Stimulated activated naive CD8-positive, alpha-beta T cell treated with anti-CD3 and anti-CD28 coated beads, Interleukin-15, Interleukin-2, amounts not matched to agents 100 ng/mL and 50 ng/mL, for 24 hours (primary cell): ENCODE measurements around the gene KBTBD8.

Experiments
- H3K27ac Mint-ChIP-seq: one replicate; pipeline ENCODE4 v1.8.0; 2021; ENCODE audit warnings: mild to moderate bottlenecking, mixed read lengths
- H3K27me3 Mint-ChIP-seq: one replicate; pipeline ENCODE4 v1.8.0; 2021; ENCODE audit warnings: mixed read lengths
- H3K36me3 Mint-ChIP-seq: one replicate; pipeline ENCODE4 v1.8.0; 2021; ENCODE audit warnings: low read depth, mixed read lengths
- H3K4me1 Mint-ChIP-seq: one replicate; pipeline ENCODE4 v1.8.0; 2021; ENCODE audit warnings: low read depth, mixed read lengths
- H3K4me3 Mint-ChIP-seq: one replicate; pipeline ENCODE4 v1.8.0; 2021; ENCODE audit warnings: mild to moderate bottlenecking, mixed read lengths
- H3K9me3 Mint-ChIP-seq: one replicate; pipeline ENCODE4 v1.8.0; 2021; ENCODE audit warnings: mixed read lengths

The KBTBD8 gene

DNA sequence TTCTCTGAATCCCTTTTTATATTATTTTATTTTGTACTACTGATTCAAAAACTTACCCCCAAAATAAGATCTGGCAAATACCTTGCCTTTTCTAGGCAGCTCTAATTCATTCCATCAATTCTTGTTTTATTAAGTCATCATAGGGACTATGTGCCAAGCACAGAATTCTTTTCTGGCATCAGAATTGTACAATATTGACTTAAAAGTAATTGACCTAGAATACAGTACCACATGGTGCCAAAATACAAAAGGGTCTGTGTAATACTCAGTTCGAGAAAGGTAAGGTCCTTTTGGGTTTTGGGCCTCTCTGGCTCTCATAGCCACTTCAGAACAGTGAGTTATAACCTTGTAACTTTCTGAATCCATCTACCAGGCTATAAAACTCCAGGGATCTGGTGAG lies 46.2 kb downstream of the KBTBD8 start:
- peaks cover 3% of the 10 kb centered on the region for H3K27me3 Mint-ChIP-seq
- H3K4me3 Mint-ChIP-seq: no peak overlapping the region
- no peaks in the 10 kb centered on the region for H3K9me3 Mint-ChIP-seq
- no peak overlapping the region for H3K27ac Mint-ChIP-seq
- H3K36me3 Mint-ChIP-seq: no peaks in the 10 kb centered on the region
- peaks cover 7% of the 10 kb centered on the region for H3K4me1 Mint-ChIP-seq

DNA sequence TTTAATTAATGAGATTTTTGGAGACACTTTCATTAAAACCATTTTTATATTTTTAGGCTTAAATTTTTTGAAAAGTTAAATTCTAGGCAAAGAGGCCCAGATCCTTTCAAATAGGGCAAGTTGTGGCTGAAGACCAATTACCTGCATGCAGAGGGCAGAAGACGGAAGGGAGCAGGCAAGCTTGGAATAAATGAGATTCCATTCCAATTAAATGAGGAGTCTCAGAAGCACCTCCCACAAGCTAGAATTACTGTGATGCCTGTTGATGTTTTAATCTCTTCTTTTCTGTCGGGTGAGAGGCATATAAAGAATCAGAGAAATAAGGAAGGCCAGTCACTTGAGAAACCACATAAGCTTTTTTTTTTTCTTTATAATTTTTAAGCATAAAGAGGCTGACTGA lies 46.8 kb downstream of the KBTBD8 start:
- peaks cover 7% of the 10 kb centered on the region for H3K4me1 Mint-ChIP-seq
- peaks cover 3% of the 10 kb centered on the region for H3K27me3 Mint-ChIP-seq
- no peaks in the 10 kb centered on the region for H3K9me3 Mint-ChIP-seq
- no peak overlapping the region for H3K4me3 Mint-ChIP-seq
- no peaks in the 10 kb centered on the region for H3K36me3 Mint-ChIP-seq
- H3K27ac Mint-ChIP-seq: no peak overlapping the region

DNA sequence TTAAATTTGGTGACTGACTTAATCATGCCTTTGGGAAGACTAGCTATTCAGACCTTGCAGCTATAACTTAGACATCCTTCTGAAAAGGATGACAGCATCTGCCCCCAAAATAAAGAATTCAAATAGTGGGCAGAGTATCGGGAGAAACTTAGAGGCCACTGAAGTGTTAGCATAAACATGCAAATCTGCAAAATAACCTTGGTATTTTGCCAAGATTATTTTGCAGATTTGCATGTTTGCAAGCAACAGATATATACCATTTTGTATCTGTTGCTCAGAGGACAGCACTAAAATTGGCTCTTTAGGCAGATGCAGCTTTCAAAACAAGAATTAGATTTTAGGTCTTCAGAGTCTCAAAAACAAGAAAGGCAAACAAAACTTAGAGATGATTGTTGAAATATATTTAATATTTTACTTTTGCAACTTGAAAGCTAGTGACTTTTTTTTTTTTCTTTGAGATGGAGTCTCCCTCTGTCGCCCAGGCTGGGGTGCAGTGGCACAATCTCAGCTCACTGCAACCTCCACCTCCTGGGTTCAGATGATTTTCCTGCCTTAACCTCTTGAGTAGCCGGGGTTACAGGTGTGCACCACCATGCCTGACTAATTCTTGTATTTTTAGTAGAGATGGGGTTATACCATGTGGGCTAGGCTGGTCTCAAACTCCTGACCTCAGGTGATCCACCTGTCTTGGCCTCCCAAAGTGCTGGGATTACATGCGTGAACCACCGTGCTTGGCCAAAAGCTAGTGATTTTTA lies 47.8 kb downstream of the KBTBD8 start:
- Mint-ChIP-seq H3K4me3 (no peak overlapping the region), H3K4me1 (peaks cover 7% of the 10 kb centered on the region), H3K9me3 (no peaks in the 10 kb centered on the region), H3K27ac (no peak overlapping the region), H3K36me3 (no peaks in the 10 kb centered on the region), H3K27me3 (peaks cover 7% of the 10 kb centered on the region)

DNA sequence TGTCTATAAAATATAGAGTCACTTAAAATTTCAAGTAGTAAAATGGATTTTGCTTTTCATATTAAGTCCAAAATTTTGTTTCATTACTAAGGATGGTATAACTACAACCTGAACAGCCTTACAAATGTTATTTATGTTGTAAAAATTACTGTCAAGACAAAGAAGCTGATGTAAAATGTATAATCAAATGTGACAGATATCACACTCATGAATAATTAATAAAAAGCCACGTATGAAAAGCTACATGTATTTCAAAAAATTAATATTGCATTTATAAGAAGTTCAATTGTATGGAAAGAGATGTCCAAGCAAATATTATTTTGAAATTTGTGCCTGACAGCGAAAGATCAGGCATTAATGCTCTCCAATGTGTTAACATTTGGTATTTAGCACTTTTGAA lies 48.9 kb downstream of the KBTBD8 start:
- H3K27ac Mint-ChIP-seq: no peak overlapping the region
- peaks cover 7% of the 10 kb centered on the region for H3K4me1 Mint-ChIP-seq
- no peak overlapping the region for H3K4me3 Mint-ChIP-seq
- no peaks in the 10 kb centered on the region for H3K9me3 Mint-ChIP-seq
- peaks cover 7% of the 10 kb centered on the region for H3K27me3 Mint-ChIP-seq
- H3K36me3 Mint-ChIP-seq: no peaks in the 10 kb centered on the region

DNA sequence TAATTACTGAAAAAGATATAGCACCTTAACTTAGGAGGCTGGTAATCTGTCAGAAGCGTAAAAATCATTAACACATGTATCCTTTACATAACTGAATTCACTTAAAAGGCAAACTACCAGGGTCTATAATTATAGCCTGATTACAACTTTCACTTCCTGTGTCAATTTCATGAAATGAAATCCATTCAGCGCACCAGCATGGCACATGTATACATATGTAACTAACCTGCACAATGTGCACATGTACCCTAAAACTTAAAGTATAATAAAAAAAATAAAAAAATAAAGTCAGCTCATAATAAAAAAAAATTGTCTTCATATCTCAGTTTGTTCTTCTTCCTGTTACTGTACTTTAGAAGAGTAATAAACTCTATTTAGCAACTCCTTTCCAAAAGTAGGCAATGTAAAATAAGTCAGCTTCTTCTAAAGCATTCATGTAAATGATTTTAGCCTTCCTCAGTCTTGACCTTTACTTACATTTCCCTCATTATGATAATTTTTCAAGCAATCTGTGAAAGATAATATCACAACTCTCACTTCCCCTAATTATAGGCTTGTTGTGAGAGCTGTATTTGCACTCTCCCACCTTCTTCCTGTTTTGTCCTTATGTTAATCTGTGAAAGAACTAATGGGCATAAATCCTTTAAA lies 50.1 kb downstream of the KBTBD8 start:
- Mint-ChIP-seq H3K9me3 (peaks cover 4% of the 10 kb centered on the region), H3K4me1 (peaks cover 7% of the 10 kb centered on the region), H3K36me3 (no peaks in the 10 kb centered on the region), H3K27me3 (peaks cover 10% of the 10 kb centered on the region), H3K4me3 (no peak overlapping the region), H3K27ac (no peak overlapping the region)

DNA sequence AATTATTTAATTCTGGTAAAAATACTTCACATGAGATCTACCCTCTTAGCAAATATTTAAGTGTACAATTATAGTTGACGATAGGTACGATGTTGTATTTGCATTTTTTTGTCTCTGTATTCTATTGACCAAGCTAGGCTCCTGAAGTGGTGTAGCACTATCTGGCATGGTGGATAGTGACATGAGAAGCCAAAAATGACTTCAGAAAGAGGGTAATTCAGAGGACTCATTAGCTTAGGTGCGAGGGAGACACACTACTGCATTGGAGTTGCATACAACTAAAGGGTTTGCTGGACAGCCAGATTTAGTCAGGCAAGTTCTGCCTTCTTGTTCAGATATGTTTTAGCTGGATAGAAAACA lies 50.6 kb downstream of the KBTBD8 start:
- peaks cover 7% of the 10 kb centered on the region for H3K4me1 Mint-ChIP-seq
- peaks cover 4% of the 10 kb centered on the region for H3K9me3 Mint-ChIP-seq
- no peak overlapping the region for H3K27ac Mint-ChIP-seq
- no peak overlapping the region for H3K4me3 Mint-ChIP-seq
- H3K27me3 Mint-ChIP-seq: peaks cover 10% of the 10 kb centered on the region
- H3K36me3 Mint-ChIP-seq: no peaks in the 10 kb centered on the region

DNA sequence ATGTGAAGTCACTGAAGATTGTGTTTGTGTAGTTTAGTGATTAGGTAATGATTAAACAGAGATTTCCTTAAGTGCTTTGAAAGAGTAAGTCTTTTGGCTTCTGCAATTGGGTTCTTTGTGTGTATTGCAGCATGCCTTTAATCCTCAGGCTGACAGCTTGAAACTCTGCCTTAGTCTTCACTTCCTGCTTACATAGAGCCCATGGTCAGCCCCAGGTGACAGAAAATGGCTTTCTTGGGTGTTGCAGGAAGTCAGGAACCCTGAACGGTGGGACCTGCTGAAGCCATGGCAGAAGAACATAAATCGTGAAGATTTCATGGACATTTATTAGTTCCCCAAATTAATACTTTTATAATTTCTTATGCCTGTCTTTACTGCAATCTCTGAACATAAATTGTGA lies 61.3 kb downstream of the KBTBD8 start:
- no peaks in the 10 kb centered on the region for H3K4me1 Mint-ChIP-seq
- H3K36me3 Mint-ChIP-seq: no peaks in the 10 kb centered on the region
- no peak overlapping the region for H3K27ac Mint-ChIP-seq
- H3K4me3 Mint-ChIP-seq: no peak overlapping the region
- peaks cover 4% of the 10 kb centered on the region for H3K27me3 Mint-ChIP-seq
- H3K9me3 Mint-ChIP-seq: peaks cover 3% of the 10 kb centered on the region
